Ramos (cell line): ENCODE measurements around the gene CLIC3.

Experiments
- in situ Hi-C: fragments of 300-500 bp; cut with MboI; formaldehyde crosslinking; loops from one replicate; pipeline ENCODE4 v1.14.3; 2022; ENCODE audit warnings: low sequenced_read_pairs; ENCODE audit not compliant: unreplicated experiment

Gene CLIC3

GRCh38 chr9:137019891-137020683 is 23.7 kb upstream of the CLIC3 start:
- in situ Hi-C loops = no loop called here

- in situ Hi-C loops = no loop called here
Measured at GRCh38 chr9:137018761-137019559, 22.6 kb upstream of the CLIC3 start.

GRCh38 chr9:137017791-137018497 is 21.6 kb upstream of the CLIC3 start:
- in situ Hi-C loops = no loop called here

DNA sequence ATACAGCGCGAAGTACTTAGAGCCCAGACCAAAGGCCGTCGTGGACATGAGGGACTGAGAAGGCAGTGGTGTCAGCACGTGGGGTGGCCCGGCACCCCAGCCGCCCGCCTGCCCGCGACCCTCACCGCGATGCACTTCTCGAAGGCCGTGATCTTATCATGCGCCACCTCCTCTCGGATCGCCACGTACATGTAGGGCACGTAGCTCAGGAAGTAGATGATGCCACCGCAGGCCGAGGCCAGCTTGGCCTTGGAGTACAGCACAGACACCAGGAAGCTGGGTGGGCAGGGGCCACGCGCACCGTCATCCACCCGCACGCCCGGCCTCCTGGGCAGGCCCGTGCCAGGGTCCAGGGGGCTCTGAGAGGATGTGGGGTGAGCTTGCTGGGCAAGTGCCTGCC is 20.7 kb upstream of the CLIC3 start:
- in situ Hi-C loops = no loop called here

DNA sequence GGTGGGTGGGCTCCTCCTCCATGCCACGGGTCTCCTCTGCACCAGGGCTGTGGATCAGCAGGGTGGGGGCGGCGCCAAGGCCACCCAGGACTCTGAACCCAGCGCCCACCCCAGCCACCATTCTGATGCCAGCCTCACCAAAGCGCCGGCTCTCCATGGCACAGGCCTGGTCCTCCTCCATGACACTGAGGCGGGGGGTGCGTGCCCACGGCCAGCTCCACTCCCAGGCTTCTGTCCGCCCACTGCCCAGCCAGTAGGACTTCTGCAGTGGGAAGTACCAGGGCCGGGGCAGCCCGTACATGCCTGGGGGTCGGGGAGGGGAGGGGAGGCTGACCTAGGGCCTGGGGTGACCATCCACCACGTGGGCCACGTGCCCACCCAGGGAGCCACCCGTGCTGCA is 20.1 kb upstream of the CLIC3 start:
- in situ Hi-C loops = no loop called here

GRCh38 chr9:137015976-137016375 is 19.6 kb upstream of the CLIC3 start:
- in situ Hi-C loops = no loop called here

DNA sequence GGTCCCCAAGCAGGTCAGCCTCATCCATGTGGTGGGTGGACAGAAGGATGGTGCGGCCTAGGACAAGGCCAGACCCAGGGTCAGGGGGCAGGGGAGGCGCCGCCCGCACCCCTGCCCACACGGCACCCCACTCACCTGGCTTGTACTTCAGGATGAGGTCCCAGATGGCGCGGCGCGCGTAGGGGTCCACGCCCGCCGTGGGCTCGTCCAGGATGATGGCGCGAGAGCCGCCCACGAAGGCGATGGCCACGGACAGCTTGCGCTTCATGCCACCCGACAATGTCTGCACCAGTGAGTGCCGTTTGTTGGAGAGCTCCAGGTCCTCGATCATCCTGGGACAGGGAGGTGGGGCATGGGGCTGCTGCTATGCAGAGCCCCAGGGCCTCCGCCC is 19.2 kb upstream of the CLIC3 start:
- in situ Hi-C loops = no loop called here

GRCh38 chr9:137014776-137015539 is 18.6 kb upstream of the CLIC3 start:
- in situ Hi-C loops = no loop called here

DNA sequence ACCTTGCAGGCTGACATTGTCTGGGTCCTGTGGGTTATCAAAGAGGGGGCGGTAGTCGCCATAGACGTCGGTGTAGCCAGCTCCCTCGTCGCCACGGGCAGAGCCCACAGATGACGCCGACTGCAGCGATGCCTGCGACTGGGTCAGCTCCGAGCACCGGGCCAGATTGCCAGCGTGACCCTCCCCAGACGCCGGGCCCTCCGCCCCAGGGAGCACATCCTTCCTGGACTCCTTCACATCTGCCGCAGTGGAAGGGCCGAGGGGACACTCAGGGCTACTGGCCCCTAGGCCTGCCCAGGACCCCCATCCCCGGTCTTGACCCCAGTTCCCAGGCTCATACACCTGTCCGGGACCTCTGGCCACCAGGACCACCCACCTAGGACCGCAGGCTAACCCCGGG is 17.8 kb upstream of the CLIC3 start:
- in situ Hi-C loops = no loop called here

GRCh38 chr9:137013571-137013940 is 17.2 kb upstream of the CLIC3 start:
- in situ Hi-C loops = no loop called here

DNA sequence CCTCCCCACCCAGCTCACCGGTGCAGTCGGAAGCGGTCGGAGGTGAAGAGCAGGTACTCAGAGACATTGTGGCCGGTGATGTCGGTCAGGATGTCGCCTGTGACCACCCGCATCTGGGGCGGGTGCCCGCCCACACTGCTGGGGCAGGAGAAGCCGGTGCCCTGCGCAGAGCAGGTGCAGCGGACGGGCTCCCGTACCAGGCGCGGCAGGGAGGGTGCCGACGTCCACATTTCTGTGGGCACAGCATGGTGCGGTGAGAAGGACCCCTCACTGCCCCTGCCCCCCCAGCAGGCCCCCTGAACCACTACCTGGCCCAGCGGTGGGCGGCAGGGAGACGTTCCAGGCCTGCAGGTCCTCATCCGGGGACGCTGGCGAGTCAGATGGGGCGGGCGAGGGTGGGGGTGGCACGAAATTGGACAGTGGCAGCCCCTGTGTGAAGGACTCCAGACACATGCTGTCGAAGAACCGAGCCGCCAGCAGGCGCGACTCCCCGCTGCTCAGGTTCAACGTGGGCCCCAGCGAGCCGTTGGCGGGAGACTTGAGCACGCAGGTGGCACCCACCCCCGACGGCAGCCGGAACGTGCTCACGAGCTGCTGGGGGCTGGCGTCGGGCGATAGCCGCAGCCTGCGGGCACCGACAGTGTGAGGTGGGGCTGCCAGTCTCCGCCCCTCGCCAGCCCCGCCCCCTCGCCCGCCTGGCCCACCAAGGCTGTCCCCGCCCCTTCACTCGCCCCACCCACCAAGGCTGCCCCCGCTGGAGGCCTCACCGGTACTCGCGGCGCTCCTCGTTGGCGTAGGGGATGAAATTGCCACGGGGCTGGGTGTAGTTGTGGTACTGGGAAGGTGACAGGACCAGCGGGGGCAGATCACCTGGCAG is 16.6 kb upstream of the CLIC3 start:
- in situ Hi-C loops = no loop called here

- in situ Hi-C loops = no loop called here
Measured at GRCh38 chr9:137011907-137012675, 15.7 kb upstream of the CLIC3 start.

GRCh38 chr9:137011156-137011555 is 14.8 kb upstream of the CLIC3 start:
- in situ Hi-C loops = no loop called here

DNA sequence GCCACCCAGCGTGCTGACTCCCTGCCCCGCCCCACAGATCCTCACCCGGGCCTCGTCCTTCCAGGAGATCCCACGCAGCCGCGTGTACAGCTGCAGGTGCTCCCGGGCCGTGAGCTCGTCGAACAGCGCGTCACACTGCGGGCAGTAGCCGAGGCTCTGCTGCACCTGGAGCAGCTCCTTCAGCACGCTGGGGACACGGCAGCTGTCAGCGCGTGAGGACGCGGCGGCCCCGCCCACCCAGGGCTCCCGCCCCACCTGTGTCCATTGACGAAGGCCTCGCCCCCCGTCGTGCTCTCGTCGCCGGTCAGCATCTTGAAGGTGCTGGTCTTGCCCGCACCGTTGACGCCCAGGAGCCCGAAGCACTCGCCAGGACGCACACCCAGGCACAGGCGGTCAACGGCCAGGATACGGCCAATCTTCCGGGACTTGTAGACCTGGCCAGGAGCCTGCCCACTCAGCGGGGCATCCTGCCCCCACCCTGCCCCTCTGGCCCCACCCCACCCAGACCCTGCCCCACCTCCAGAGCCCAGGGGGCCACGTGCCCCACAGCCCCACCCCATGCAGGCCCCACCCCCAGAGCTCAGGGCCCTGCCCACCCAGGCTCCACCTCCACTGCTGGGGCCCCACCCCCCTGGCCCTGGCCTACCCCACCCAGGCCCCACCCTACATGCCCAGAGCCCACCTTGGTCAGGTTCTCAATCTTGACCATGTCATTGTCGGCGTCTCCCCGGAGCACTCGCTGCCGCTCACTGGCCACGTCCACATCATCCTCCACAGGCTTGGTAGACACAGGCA is 13.8 kb upstream of the CLIC3 start:
- in situ Hi-C loops = no loop called here

DNA sequence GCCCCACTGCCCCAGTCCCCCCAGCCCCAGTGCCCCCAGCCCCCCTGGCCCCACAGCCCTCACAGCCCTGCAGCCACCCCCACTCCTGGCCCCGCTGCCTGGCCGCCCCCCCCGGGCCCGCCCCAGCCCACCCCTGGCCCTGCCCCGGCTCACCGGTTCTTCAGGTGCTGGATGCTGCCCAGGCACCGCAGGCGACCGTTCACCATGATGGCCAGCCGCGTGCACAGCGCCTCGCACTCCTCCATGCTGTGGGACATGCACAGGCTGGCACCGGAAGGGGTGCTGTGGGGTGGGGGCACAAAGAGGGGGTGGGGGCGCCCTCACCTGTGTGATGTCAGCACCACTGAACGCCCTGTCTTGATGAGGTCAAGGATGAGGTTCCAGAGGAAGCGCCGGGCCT is 12.8 kb upstream of the CLIC3 start:
- in situ Hi-C loops = no loop called here

- in situ Hi-C loops = no loop called here
Measured at GRCh38 chr9:137008312-137008711, 11.9 kb upstream of the CLIC3 start.

GRCh38 chr9:137007816-137008270 is 11.5 kb upstream of the CLIC3 start:
- in situ Hi-C loops = no loop called here
